Stimulated activated CD4-positive, alpha-beta T cell treated with anti-CD3 and anti-CD28 coated beads, Interleukin-1b, Interleukin-23, amount 100 ng/mL, for 24 hours (primary cell): ENCODE measurements around the gene PRKCE.
"Not testable (repeated sequence)": the region's sequence is repeated elsewhere in the genome, so short reads cannot be mapped to it uniquely, and the experiment has no call there.

Experiments used
- DNase-seq, 4 experiments: peaks; one replicate each; pipeline ENCODE4 v3.0.0-alpha.2; 2020; ENCODE audit warnings: low read depth in 4 of 4, low spot score in 1 of 4

The PRKCE gene

DNA sequence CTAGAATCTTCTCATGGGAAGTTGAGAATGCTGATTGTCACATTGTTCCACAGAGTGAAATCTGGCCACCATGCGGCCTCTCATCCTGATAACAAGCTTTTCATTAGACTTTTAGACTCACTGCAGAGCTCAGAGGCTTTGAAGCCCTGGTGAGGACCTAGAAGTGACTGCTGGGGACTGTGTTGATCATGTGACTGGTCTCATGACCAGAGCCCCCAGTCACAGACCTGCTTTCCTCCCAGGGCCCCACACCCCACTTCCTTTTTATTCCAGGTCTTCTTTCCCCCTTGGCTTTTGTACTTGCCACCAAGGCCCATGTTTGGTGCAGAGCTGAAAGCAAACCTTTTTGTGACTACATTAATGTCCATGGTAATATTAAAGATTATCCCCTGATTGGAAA lies 45.2 kb downstream of the PRKCE start:
- DNase-seq, result no peak

DNA sequence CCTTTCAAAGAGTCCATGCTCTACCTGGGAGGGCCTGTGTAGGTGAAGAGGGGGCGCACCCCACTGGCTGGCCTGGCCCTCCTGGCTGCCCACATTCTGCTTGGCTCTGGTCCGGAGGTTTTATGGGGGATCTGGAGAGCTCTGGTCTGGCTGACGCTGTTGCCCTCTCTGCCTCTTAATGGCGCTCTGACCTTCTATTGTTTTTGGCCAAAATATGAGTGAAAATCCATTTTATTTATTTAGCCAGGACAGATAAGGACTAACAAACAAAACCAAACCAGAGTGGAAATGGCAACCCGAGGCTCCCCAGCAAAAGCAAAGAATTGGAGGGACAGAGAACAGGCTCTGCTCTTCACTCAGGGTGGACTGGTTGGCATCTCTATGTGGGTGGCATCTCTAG lies 45.7 kb downstream of the PRKCE start:
- DNase-seq, result no peak

DNA sequence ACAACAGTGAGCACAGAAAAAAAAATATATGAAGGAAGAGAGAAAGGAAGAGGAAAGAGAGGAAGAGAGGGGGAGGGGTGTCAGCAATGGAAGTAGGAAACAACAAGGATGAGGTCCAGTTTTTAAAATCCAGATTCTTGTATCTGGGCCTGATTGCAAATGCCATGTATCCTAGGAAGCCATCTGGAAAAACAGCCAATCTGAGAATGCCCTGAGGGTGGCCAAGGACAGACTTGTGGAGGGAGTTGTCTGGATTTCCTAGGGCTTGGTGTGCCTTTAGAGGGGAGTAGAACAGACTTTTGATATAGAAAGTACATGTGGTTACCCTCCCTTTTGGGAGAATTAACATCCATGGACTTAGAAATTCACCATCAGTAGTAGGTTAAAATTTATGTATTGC lies 47.1 kb downstream of the PRKCE start:
- DNase-seq, result no peak

DNA sequence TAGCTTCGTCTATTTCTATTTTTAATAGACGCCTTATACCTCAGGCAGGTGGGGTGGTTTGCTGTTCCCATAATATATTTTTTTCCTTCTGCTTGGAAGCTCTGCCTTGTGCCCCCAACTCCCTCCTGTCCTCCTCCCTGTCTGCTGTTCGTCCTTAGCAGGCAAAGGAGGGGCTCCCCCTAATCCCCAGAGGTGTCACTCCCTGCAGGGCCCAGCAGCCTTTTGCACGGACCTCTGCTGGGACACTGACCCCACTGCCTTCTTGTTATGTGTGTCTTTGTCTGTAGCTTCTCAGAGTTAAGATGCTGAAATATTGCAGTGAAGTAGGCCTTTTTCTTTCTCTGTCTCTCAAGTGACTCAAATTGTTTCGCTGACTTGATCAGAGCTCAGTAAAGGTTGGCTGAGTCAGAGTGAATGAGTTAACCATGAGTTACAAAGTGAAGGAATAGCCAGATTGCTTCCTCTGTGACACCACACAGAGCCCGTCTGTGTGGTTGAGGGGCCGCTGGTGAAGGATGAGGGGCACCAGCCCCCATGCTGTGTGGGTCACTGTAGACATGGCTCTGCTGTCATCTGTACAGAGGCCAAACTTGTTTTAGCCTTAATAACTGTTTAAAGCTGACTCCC lies 47.7 kb downstream of the PRKCE start:
- DNase-seq, result no peak

DNA sequence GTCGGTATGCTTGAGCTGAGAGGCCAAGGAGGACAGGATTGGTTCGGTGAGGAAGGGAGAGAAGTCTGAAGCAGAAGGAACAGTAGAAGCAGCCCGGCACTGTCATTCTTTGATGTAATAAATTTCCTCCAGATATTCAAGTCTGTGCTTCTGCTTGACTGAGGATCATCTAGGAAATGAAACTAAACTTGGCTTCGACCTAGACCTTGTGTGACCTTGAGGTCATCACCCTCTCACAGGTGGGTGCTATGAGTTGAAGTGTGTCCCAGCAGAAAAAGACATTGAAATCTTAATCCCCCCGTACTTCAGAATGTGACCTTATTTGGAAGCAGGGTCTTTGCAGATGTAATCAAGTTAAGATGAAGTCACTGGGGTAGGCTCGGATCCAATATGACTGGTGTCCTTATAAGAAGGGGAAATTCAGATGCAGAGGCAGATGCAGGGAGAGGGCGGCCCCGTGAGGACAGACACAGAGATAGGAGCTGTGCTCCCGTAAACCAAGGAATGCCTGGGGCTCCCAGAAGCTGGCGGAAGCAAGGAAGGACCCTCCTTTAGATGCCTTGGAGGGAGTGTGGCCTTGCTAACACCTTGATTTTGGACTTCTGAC lies 49.0 kb downstream of the PRKCE start:
- no peak for DNase-seq

DNA sequence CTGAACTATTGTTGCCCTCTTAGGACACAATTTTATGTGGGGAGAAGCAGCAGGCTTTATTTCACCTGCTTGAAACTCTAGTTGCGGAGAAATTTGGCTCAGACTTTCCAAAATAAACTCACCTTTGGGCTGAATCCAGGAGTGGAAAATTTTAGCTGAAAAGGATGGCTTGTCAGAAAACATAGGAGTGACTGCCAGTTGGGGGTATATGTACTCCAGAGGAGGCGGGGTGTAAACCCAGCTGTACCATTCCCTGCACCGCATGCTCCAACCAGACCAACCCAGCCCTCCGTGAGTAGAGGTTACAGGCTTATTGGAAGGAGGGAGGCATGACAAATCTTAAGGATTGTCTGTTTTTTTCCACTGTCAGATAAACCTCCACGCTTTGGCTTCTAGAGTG lies 53.8 kb downstream of the PRKCE start:
- DNase-seq, result no peak

DNA sequence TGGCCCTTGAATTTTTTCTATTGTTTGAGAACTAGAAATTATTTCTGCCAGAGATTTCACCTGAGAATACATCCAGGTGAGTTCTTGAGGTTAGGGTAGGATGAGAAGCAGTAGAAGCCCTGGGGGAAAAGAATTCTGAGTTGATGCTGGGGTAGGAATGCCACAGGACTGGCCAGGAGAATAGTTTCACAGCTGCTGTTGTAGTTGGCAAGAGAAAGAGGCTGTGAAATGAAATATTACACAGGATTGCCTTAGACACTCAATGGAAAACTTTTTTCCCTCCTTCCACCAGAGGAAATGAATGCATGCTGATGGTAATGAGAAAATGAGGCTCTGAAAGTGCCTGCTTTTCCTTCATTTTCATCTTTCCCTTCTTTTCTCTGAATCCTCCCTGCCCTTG lies 54.6 kb downstream of the PRKCE start:
- DNase-seq, result no peak

DNA sequence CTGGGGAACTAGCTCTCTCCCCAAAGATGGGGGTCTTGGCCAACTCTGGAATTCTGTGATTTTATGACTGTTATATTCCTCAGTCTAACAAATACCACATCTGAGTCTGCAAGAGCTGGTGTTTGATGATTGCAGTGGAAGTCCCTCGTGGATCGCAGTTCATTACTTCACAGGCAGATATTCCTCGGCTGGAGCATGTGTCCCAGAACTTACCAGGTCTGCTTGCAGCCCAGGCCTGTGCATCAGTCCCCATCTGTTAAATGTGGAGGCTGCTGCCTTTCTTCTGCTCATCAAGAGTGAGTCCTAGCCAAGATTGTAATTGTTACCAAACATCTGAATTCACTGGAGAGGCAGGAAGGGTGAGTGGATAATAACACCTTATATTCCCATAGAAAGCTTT lies 55.5 kb downstream of the PRKCE start:
- no peak for DNase-seq

DNA sequence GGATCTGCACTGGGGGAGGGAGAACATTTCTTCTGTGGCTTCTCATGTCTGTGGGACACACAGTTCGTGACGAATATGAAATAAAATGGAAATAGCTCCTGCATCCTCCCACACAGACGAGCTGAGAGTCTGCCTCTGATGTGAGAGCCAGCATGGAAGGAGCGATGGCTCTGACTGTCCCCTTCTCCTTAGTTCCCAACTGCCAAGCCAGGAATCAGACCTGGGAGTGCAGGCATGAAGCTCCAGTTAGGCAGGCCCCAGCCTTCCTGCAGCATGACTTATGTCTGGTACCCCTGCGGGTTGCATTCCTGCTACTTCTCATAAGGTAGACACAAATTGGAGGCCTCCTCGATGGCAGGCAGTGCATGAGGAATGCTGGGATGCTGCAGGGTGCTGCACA lies 56.2 kb downstream of the PRKCE start:
- DNase-seq, result no peak

DNA sequence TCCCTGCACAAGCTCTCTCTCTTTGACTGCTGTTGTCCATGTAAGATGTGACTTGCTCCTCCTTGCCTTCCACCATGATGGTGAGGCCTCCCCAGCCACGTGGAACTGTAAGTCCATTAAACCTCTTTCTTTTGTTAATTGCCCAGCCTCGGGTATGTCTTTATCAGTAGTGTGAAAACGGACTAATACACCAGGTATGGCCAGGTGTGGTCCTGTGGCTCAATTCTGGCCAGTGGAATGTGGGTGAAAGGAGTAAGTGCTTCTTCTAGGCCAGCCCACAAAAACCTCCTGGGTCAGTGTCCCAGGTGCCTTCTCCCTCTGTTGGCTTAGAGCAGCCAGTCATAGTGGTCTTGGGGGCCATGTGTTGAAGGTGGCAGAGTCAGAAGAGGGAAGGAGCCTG lies 57.0 kb downstream of the PRKCE start:
- no peak for DNase-seq

DNA sequence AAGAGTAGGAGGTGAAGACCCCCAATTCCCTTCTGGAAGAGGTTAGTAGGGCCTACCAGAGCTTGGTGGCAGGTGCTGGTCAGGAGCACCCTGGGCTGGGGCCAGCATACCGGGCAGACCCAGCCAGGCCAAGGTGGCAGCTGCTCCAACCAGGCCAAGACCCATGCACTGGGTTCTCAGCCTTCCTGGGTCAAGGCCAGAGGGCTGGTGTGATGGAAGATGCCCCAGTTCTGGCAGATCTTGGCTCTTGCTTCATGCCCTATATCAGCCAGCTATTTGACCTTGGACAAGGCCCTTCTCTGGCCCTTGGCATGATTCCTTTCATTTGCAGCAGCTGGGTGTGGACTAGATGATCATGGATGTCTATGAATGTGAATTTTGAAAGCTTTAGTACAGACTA lies 57.7 kb downstream of the PRKCE start:
- no peak for DNase-seq

DNA sequence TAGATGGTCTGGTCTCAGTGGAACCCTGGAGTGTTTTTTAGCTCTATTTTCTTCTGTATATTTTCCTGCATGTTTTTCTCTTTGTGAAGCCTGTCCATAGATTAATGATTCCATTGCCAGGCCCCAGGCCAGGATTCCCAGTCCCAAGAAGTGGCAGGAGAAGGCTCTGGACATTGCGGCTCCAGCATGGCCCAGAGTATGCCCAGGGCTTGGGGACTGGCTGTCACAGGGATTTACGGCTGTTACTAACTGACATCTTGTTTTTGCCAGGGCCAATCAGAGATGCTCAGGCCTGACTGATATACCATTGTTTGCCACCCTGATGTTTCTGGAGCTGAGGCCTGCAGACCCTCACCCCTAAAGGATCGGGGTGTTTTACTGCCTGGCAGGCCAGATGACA lies 59.0 kb downstream of the PRKCE start:
- no peak for DNase-seq

DNA sequence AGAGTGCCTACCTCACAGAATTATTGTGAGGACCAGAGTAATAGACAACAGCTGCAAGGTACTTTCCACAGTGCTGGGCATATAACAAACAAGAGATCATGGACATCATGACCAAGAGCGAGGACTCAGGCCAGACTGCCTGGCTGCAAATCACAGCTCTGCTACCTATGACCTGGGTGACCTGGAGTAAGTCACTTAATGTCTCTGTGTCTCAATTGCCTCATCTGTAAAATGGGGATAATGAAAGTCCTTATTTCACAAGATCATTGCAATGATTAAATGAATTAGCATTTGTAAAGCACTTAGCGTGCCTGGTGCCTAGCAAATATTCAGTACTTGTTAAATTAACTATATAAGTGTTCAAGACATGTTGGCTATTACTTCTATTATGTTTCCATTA lies 59.7 kb downstream of the PRKCE start:
- no peak for DNase-seq

DNA sequence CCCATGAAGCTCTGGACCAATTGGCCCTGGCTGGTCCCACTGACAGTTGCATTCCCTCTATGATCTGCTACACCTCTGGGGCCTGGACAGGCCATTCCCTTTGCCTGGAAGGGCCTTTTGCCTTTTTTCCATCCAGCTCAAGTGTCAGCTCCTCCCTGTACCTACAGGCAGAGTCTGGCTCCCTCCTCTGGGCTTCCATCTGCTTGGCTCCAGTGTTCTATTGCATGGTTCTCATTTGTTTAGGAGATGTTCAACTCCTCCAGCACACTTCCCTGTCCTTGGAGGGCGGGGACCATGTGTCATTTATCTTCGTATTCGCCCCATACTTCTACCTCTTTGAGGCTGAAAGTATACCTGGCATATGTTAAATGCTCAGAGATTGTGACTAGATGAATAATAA lies 61.1 kb downstream of the PRKCE start:
- no peak for DNase-seq

DNA sequence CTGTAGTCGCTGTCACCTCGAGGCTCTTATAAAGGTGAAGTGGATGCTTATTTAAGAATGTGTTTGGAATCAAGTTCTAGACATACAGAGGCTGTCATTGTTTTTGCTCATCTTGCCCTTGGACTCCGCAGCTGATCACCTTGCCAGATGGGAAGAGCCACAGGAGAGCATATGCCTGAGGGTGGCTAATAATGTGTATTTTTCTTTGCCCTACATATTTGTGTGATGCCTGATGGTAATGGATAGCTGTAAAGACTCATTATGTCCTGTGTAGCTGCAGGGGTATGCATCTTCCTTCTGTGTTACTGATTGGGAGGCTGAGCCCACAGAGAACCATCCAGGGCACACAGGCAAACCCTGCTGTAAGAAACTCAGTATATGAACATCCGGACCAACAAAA lies 61.7 kb downstream of the PRKCE start:
- DNase-seq, result no peak

DNA sequence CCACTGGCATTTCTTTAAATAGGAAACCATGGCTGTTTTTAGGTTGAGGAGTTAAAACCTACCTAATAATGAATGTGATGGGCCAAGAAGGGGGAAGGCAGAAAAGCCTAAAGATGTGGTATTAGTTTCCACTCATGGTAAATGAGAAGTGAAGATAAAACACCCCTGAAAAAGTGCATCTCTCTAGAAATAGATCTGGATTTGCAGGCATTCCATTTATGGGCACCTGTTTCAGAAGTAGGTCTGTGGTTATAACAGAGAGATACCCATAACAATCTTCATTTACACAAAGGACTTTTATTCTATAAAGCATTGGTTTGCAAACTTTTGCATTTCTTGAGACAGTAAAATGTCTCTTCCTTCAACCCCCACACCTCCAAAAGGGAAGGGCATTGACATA lies 62.1 kb downstream of the PRKCE start:
- DNase-seq, result no peak

DNA sequence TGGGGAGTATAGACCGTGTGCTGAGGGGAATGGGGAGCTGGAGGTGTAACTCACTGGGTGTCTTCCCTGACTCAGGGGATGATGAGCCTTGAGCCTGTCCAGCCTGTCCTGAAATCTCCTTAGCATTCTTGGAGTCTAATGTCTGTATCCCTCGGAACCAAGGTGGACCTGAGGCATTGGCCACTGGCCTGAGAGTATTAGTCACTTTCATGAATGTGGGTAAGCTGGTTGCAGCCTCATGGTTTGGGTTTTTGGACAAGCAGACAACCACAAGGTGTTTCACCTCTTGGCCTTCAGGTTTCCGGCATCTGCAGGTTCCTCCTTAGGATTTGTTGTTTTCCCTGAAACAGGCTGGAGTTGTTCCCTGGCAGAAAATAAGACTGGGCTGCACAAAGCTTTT lies 63.2 kb downstream of the PRKCE start:
- no peak for DNase-seq

DNA sequence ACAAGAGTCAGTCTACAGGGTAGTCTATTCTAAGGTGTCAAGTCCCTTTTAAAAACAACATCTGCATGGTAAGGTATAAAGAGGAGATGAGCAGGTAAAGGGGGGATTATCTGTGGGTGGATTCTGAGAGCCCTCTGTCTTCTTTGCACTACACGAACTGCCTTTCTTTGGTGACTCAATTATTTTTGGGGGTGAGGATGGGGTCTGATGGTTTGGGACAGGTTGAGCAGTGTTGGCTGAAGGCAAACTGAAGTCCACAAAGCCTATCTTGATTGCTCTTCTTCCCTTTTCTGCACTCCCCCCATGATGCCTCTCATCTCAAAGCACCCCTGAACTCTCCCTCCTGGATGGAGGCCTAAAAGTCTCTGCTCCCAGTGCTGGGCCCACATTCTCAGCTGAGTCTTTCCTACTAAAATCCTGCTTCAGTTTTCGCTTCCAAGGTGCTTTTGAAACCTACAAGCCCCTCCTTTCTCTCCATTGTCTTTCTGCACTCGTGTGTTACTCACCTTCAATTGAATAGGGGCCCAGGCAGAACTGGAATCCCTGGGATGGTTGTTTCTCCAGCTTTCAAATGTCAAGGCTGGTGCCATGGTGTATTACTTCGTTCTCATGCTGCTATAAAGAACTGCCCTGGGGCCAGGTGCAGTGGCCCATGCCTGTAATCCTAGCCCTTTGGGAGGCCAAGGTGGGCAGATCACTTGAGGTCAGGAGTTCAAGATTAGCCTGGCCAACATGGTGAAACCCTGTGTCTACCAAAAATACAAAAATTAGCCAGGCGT lies 64.3 kb downstream of the PRKCE start:
- DNase-seq, result no peak

DNA sequence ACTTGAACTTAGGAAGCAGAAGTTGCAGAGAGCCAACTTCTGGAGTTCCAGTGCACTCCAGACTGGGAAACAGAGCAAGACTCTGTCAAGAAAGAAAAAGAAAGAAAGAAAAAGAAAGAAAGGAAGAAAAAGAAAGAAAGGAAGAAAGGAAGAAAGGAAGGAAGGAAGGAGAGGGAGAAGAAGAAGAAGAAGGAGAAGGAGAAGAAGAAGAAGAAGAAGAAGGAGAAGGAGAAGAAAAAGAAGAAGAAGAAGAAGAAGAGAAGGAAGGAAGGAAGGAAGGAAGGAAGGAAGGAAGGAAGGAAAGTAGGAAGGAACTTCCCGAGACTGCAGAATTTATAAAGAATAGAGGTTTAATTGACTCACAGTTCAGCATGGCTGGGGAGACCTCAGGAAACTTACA lies 65.0 kb downstream of the PRKCE start:
- not testable (repeated sequence) for DNase-seq

DNA sequence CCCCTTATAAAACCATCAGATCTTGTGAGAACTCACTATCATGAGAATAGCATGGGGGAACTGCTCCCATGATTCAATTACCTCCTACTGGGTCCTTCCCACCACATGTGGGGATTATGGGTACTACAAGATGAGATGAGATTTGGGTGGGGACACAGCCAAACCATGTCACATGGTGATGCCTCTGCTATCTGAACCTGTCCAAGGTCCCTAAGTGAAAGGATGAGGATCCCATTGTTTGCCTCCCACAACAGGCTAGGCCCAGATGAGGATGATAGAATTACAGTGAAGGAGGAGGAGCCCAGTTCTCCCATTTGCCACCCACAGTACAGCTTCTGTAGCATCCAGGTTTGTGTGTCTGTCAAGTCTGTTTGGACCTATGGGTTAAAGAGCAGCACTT lies 65.4 kb downstream of the PRKCE start:
- DNase-seq, result no peak

DNA sequence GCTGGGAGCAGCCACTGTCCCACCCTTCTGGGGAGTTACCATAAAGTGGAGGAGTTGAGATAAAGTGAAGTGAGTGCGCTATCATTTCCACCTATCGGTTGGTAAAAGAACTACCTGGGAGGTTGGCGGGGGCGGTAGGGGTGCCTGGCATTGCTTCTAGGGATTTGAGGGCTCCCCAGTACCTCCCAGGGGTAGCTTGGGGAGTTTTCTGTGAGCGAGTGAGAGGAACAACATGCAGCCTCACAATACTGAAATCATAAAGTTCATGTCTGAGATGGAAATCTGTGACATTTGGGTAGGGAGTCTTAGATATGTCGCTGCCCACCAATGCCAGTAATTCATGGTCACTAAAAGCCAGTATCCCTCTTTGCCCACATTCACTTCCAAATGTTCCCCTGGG lies 68.7 kb downstream of the PRKCE start:
- DNase-seq, result no peak

DNA sequence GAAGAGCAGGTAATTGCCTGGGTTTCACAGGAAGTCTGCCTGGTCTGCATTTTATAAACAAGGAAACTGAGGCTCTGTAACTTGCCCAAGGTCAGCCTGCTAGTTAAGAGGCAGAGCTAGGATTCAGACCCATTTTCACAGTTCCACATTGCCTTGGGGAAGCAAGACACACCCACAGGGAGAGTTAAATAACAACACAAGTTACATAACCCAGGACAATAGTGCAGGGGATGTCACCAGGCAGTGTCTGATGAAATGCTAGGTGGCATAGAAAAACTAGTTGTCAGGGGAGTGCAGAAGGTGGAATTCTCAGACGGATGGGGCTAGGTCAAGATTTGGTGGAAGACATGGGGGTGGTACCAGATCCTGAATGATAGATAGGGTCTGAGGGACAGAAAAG lies 69.7 kb downstream of the PRKCE start:
- no peak for DNase-seq

DNA sequence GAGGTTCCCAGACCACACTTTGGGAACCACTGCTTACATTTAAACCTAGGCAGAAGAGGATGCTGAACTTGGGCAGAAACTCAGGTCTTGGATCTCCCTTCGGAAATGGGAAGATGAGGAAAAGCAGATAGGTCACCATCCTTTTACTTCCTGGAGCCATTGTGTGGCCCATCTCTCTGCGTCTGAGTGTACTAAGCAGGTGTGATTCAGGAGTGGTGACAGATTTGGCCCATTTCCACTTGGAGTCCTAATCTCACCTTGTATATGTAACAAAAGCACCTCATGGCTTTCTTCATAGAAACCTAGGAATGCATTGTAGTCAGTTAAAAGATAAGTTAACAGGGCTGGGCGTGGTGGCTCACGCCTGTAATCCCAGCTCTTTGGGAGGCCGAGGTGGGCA lies 71.0 kb downstream of the PRKCE start:
- DNase-seq, result no peak
